Calu3 (cell line): Measurements from ENCODE around the gene SPINK8. TPM values are rescaled to one million over a fixed set of nuclear protein-coding genes. Genes with fewer than 3 reads are reported as not detected.
"Not testable (repeated sequence)": the region's sequence is repeated elsewhere in the genome, so short reads cannot be mapped to it uniquely, and the experiment has no call there.

Experiments used
- Bru-seq: library from RNA; stranded (reverse); fragments of 400-500 nt; gene quantifications from one replicate; lab custom pipeline; 2021; lab: Mats Ljungman, UMichigan
- BruChase-seq, 2 experiments: library from RNA; stranded (reverse); fragments of 400-500 nt; gene quantifications; one replicate each; lab custom pipeline; 2021; lab: Mats Ljungman, UMichigan
- BruUV-seq: library from RNA; stranded (reverse); fragments of 400-500 nt; replicated peaks from 2 replicates; lab custom pipeline; 2021; lab: Mats Ljungman, UMichigan
- CTCF ChIA-PET: fragments of 300-600 bp; sonication (Branson Sonifier 250); formaldehyde crosslinking; loops from one replicate; lab custom pipeline; 2022; ENCODE audit warnings: antibody characterized with exemption; lab: Charles Lee
- DNase-seq: peaks from one replicate; pipeline ENCODE4 v3.0.0; 2022
- H3K27ac Mint-ChIP-seq: one replicate; pipeline ENCODE4 v1.8.0; 2022; ENCODE audit warnings: mixed read lengths; ENCODE audit not compliant: unreplicated experiment
- H3K27me3 Mint-ChIP-seq: one replicate; pipeline ENCODE4 v1.8.0; 2022; ENCODE audit warnings: mixed read lengths; ENCODE audit not compliant: unreplicated experiment
- H3K36me3 Mint-ChIP-seq: one replicate; pipeline ENCODE4 v1.8.0; 2022; ENCODE audit warnings: mild to moderate bottlenecking, moderate library complexity, mixed read lengths; ENCODE audit not compliant: insufficient read depth, unreplicated experiment
- H3K4me1 Mint-ChIP-seq: one replicate; pipeline ENCODE4 v1.8.0; 2022; ENCODE audit warnings: mild to moderate bottlenecking, low read depth, mixed read lengths; ENCODE audit not compliant: unreplicated experiment
- H3K4me3 Mint-ChIP-seq: one replicate; pipeline ENCODE4 v1.8.0; 2022; ENCODE audit warnings: mild to moderate bottlenecking, low read depth, moderate library complexity, mixed read lengths; ENCODE audit not compliant: unreplicated experiment
- H3K9me3 Mint-ChIP-seq: one replicate; pipeline ENCODE4 v1.8.0; 2022; ENCODE audit warnings: low read depth, mixed read lengths; ENCODE audit not compliant: unreplicated experiment
- intact Hi-C: fragments of 100-400 bp; cut with micrococcal nuclease; formaldehyde crosslinking; loops from one replicate; pipeline ENCODE4 v1.10.0; 2022; ENCODE audit not compliant: unreplicated experiment
- long read RNA-seq: library from polyadenylated mRNA; stranded (forward); transcript quantifications from one replicate; pipeline ENCODE4 v2.0.0, GENCODE V29; 2022
- total RNA-seq: library from RNA; stranded (reverse); gene quantifications from 2 replicates; pipeline ENCODE4 v1.2.3, GENCODE V29; 2022
- TF ChIP-seq, protein P1 (sequence below): fragments of 200-600 bp; IDR thresholded peaks from one replicate; pipeline ENCODE4 v1.8.0; 2022; ENCODE audit warnings: antibody characterized with exemption; ENCODE audit not compliant: unreplicated experiment

SPINK8 gene
- total RNA-seq (not detected in 2 replicates), Bru-seq, nascent RNA (percentile 4 among the genes with signal in this experiment), BruChase-seq, experiment 1, labeled RNA remaining after a 6-hour chase (not detected), BruChase-seq, experiment 2, labeled RNA remaining after a 2-hour chase (percentile 2 among the genes with signal in this experiment)
- long read RNA-seq = 0 reads

DNA sequence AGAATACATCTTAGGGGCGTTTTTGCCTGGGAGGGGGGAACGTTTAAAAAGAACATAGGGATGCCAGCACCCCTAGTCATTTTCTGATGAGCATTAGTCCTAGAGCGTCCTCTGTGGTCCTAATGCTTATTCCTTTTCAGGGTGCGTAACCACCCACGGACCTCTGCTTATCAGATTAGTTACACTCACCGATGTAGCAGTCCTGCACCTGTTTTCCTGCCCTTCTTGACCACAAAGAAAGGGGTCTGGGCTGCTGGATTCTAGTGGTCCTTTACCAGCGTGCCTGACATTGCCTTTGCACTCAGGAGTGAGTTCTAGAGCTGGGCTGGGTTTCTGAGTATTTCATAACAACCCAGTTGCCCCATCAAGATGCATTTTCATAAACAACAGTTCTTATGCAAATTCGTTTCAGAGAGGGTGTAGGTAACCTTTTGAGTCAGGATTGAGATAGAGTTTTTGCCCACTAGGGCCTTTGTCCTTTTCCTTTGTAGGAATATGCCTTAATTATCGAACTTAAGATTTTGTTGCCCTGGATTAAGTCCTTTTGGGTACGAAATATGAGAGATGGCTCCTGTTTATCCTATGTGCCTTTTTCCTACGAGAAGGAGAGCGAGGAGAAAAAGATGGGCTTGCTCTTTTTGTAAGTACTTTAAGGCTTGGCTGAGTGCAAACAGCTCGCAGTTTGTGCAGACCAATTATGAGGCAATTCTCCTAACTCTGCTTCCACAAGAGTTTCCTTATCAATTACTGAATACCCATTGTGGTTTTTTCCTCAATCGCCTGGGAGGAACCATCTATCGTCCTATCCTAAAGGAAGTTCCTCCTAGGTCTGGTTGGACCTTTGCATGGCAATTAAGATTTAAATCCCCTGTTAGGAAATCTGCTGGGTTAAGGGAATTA lies at the start of gene SPINK8:
Gene SPINK8 (minus strand): TSS at position 316 of the 900 bp plus-strand sequence. CDS start 5,320 bp downstream, outside the sequence.
- H3K4me1 Mint-ChIP-seq, H3K9me3 Mint-ChIP-seq, H3K27ac Mint-ChIP-seq, CTCF ChIA-PET, H3K36me3 Mint-ChIP-seq, intact Hi-C loops, DNase-seq, BruUV-seq, H3K4me3 Mint-ChIP-seq: not testable (repeated sequence)
- peaks cover 33% of the 10 kb centered on the region for H3K27me3 Mint-ChIP-seq

GRCh38 chr3:48372862-48373435 lies 39.5 kb upstream of the SPINK8 start:
- no peak for DNase-seq
- Mint-ChIP-seq H3K36me3 (no peaks in the 10 kb centered on the region), H3K9me3 (no peaks in the 10 kb centered on the region), H3K27me3 (peaks cover 12% of the 10 kb centered on the region), H3K4me3 (no peak overlapping the region), H3K4me1 (no peaks in the 10 kb centered on the region), H3K27ac (no peak overlapping the region)
- BruUV-seq = no TSS peak
- CTCF ChIA-PET = no interaction called here
- TF ChIP-seq, protein P1, sequence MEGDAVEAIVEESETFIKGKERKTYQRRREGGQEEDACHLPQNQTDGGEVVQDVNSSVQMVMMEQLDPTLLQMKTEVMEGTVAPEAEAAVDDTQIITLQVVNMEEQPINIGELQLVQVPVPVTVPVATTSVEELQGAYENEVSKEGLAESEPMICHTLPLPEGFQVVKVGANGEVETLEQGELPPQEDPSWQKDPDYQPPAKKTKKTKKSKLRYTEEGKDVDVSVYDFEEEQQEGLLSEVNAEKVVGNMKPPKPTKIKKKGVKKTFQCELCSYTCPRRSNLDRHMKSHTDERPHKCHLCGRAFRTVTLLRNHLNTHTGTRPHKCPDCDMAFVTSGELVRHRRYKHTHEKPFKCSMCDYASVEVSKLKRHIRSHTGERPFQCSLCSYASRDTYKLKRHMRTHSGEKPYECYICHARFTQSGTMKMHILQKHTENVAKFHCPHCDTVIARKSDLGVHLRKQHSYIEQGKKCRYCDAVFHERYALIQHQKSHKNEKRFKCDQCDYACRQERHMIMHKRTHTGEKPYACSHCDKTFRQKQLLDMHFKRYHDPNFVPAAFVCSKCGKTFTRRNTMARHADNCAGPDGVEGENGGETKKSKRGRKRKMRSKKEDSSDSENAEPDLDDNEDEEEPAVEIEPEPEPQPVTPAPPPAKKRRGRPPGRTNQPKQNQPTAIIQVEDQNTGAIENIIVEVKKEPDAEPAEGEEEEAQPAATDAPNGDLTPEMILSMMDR = no peak
- intact Hi-C loops = no loop called here

- Mint-ChIP-seq H3K27me3 (peaks cover 6% of the 10 kb centered on the region), H3K27ac (no peak overlapping the region), H3K4me1 (no peaks in the 10 kb centered on the region), H3K4me3 (no peak overlapping the region), H3K36me3 (no peaks in the 10 kb centered on the region), H3K9me3 (no peaks in the 10 kb centered on the region)
- intact Hi-C loops = no loop called here
- TF ChIP-seq, protein P1 = no peak
- no peak for DNase-seq
- CTCF ChIA-PET = no interaction called here
- BruUV-seq = no TSS peak
These were observed 38.9 kb upstream of the SPINK8 start for GRCh38 chr3:48372377-48372770.

DNA sequence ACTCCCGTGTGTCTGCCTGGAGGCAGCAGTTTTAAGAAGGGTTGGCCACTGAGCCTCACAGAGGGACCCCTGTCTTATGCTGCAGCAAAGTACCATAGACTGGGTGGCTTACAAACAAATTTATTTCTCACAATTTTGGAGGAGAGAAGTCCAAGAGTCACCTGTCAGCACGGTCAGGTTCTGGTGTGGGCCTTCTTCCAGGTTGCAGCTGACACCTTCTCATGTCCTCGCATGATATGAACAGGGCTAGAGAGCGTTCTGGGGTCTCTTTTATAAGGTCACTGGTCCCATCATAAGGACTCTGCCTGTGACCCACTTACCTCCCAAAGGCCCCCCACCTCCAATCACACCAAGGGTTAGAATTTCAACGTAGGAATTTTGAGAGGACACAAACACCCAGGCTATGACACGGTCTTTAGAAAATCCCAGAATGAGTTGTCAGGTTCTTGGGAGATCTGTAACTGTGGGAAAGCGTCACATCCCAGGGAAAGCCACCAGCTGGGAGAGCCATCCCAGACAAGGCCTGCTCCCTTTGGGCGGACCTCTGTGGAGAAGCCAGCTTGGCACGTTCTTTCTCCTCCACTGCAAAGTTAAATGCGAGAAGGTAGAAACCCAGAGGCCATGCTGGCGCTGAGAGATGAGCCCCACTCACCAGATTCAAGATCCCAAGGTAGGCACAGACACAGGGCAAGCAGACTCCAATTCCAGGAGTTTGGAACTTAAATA lies 38.4 kb upstream of the SPINK8 start, which contains the start of gene FBXW12:
Gene FBXW12 (plus strand): TSS at position 569 of the 726 bp plus-strand sequence. CDS start 549 bp downstream, outside the sequence.
- BruUV-seq = no TSS peak
- peaks cover under 1% of the 10 kb centered on the region for H3K27me3 Mint-ChIP-seq
- no peak within 1 kb of the TSS for H3K27ac Mint-ChIP-seq
- no peaks in the 10 kb centered on the region for H3K4me1 Mint-ChIP-seq
- no peak within 1 kb of the TSS for H3K4me3 Mint-ChIP-seq
- DNase-seq = no peak
- CTCF ChIA-PET = no interaction called here
- no peaks in the 10 kb centered on the region for H3K36me3 Mint-ChIP-seq
- intact Hi-C loops = no loop called here
- no peaks in the 10 kb centered on the region for H3K9me3 Mint-ChIP-seq
- TF ChIP-seq, protein P1 = no peak
